Activated T-helper 1 cell treated with anti-CD3 and anti-CD28 coated beads, Interleukin-12 subunit alpha, Interleukin-12 subunit beta, Interleukin-2, Interleukin-4 antibody, amounts not matched to agents 30 ng/mL and 10 ng/mL and 1 ng/mL, durations not matched to agents 14 hours and 24 hours and 36 hours (primary cell): ENCODE results near the gene TCEANC2. TPM values are rescaled to one million over a fixed set of nuclear protein-coding genes. Genes with fewer than 3 reads are reported as not detected.
"Not testable (repeated sequence)": the region's sequence is repeated elsewhere in the genome, so short reads cannot be mapped to it uniquely, and the experiment has no call there.

Experiments used
- DNase-seq: peaks from one replicate; pipeline ENCODE4 v3.0.0; 2021; ENCODE audit warnings: low spot score
- H3K27ac Mint-ChIP-seq: one replicate; pipeline ENCODE4 v1.8.0; 2021; ENCODE audit warnings: mild to moderate bottlenecking, mixed read lengths
- H3K27me3 Mint-ChIP-seq: one replicate; pipeline ENCODE4 v1.8.0; 2022; ENCODE audit warnings: mild to moderate bottlenecking, moderate library complexity, mixed read lengths; ENCODE audit not compliant: insufficient read depth
- H3K36me3 Mint-ChIP-seq: one replicate; pipeline ENCODE4 v1.8.0; 2021; ENCODE audit warnings: low read depth, mixed read lengths
- H3K4me1 Mint-ChIP-seq: one replicate; pipeline ENCODE4 v1.8.0; 2021; ENCODE audit warnings: low read depth, mixed read lengths
- H3K4me3 Mint-ChIP-seq: one replicate; pipeline ENCODE4 v1.8.0; 2021; ENCODE audit warnings: mild to moderate bottlenecking, moderate library complexity, mixed read lengths
- H3K9me3 Mint-ChIP-seq: one replicate; pipeline ENCODE4 v1.8.0; 2021; ENCODE audit warnings: mixed read lengths
- intact Hi-C: fragments of 100-400 bp; cut with micrococcal nuclease; formaldehyde crosslinking; loops from one replicate; pipeline ENCODE4 v1.15.1; 2024
- total RNA-seq: library from RNA; stranded (reverse); gene quantifications from 2 replicates; pipeline ENCODE4 v1.2.3, GENCODE V29; 2022

Gene TCEANC2
- total RNA-seq, 1 donor from 2014 or later: 12.0 TPM

- intact Hi-C loops: no loop called here
- no peak for DNase-seq
- no peaks in the 10 kb centered on the region for H3K27me3 Mint-ChIP-seq
- H3K9me3 Mint-ChIP-seq: no peaks in the 10 kb centered on the region
- no peak overlapping the region for H3K4me3 Mint-ChIP-seq
- no peak overlapping the region for H3K27ac Mint-ChIP-seq
- peaks cover 20% of the 10 kb centered on the region for H3K36me3 Mint-ChIP-seq
- no peaks in the 10 kb centered on the region for H3K4me1 Mint-ChIP-seq
Measured at GRCh38 chr1:54046671-54047383, 6.6 kb upstream of the TCEANC2 start.

- Mint-ChIP-seq H3K27ac (no peak overlapping the region), H3K4me3 (no peak overlapping the region), H3K36me3 (peaks cover 15% of the 10 kb centered on the region), H3K27me3 (no peaks in the 10 kb centered on the region), H3K4me1 (no peaks in the 10 kb centered on the region), H3K9me3 (no peaks in the 10 kb centered on the region)
- intact Hi-C loops: no loop called here
- DNase-seq: no peak
Measured at GRCh38 chr1:54047384-54048305, 5.8 kb upstream of the TCEANC2 start.

GRCh38 chr1:54050435-54050834, 3.0 kb upstream of the TCEANC2 start:
- not testable (repeated sequence) for H3K27me3 Mint-ChIP-seq, DNase-seq, H3K4me3 Mint-ChIP-seq, H3K27ac Mint-ChIP-seq, H3K9me3 Mint-ChIP-seq, H3K36me3 Mint-ChIP-seq
- intact Hi-C loops: loop anchor here (5.0 kb wide), 2 partner anchors 1348 to 1993 kb away; partner anchors contain the start of genes BTF3L4 and TXNDC12
- peaks cover 13% of the 10 kb centered on the region for H3K4me1 Mint-ChIP-seq

GRCh38 chr1:54051933-54052430, 1.4 kb upstream of the TCEANC2 start:
- peaks cover 6% of the 10 kb centered on the region for H3K36me3 Mint-ChIP-seq
- no peak overlapping the region for H3K27ac Mint-ChIP-seq
- H3K27me3 Mint-ChIP-seq: no peaks in the 10 kb centered on the region
- no peaks in the 10 kb centered on the region for H3K9me3 Mint-ChIP-seq
- no peak overlapping the region for H3K4me3 Mint-ChIP-seq
- intact Hi-C loops: loop anchor here (1.0 to 5.0 kb wide), 5 partner anchors 163 to 1995 kb away; partner anchors contain the start of genes BTF3L4, TXNDC12 and YIPF1
- DNase-seq: no peak
- H3K4me1 Mint-ChIP-seq: peaks cover 18% of the 10 kb centered on the region

GRCh38 chr1:54052431-54052933, 926 bp upstream of the TCEANC2 start:
- no peaks in the 10 kb centered on the region for H3K9me3 Mint-ChIP-seq
- H3K4me3 Mint-ChIP-seq: no peak overlapping the region
- peak; percentile 31 for DNase-seq
- intact Hi-C loops: loop anchor here (1.0 to 5.0 kb wide), 5 partner anchors 163 to 1995 kb away; partner anchors contain the start of genes BTF3L4, TXNDC12 and YIPF1
- H3K36me3 Mint-ChIP-seq: peaks cover 9% of the 10 kb centered on the region
- H3K27ac Mint-ChIP-seq: no peak overlapping the region
- peaks cover 20% of the 10 kb centered on the region for H3K4me1 Mint-ChIP-seq
- no peaks in the 10 kb centered on the region for H3K27me3 Mint-ChIP-seq

GRCh38 chr1:54053745-54054437, 483 bp downstream of the TCEANC2 start:
- intact Hi-C loops: loop anchor here (1.0 to 5.0 kb wide), 16 partner anchors 16 to 1997 kb away; partner anchors contain the start of genes BTF3L4, CYB5RL, DHCR24 and LRRC42
- H3K36me3 Mint-ChIP-seq: peaks cover 17% of the 10 kb centered on the region
- H3K27ac Mint-ChIP-seq: no peak overlapping the region
- H3K9me3 Mint-ChIP-seq: no peaks in the 10 kb centered on the region
- H3K27me3 Mint-ChIP-seq: no peaks in the 10 kb centered on the region
- H3K4me3 Mint-ChIP-seq: no peak overlapping the region
- DNase-seq: no peak
- peaks cover 29% of the 10 kb centered on the region for H3K4me1 Mint-ChIP-seq

GRCh38 chr1:54054438-54054749, 986 bp downstream of the TCEANC2 start:
- Mint-ChIP-seq H3K27ac (no peak overlapping the region), H3K4me3 (no peak overlapping the region), H3K9me3 (no peaks in the 10 kb centered on the region), H3K36me3 (peaks cover 20% of the 10 kb centered on the region), H3K4me1 (peaks cover 29% of the 10 kb centered on the region), H3K27me3 (no peaks in the 10 kb centered on the region)
- intact Hi-C loops: loop anchor here (5.0 kb wide), 2 partner anchors 1352 to 1997 kb away; partner anchors contain the start of genes BTF3L4 and TXNDC12
- no peak for DNase-seq

- no peaks in the 10 kb centered on the region for H3K4me1 Mint-ChIP-seq
- no peak overlapping the region for H3K27ac Mint-ChIP-seq
- no peaks in the 10 kb centered on the region for H3K27me3 Mint-ChIP-seq
- peaks cover 5% of the 10 kb centered on the region for H3K36me3 Mint-ChIP-seq
- no peak for DNase-seq
- intact Hi-C loops: no loop called here
- H3K9me3 Mint-ChIP-seq: no peaks in the 10 kb centered on the region
- no peak overlapping the region for H3K4me3 Mint-ChIP-seq
Measured at GRCh38 chr1:54064299-54064698, 10.9 kb downstream of the TCEANC2 start.

GRCh38 chr1:54069791-54070170, 16.4 kb downstream of the TCEANC2 start:
- Mint-ChIP-seq H3K27me3 (no peaks in the 10 kb centered on the region), H3K4me3 (no peak overlapping the region), H3K27ac (no peak overlapping the region), H3K4me1 (no peaks in the 10 kb centered on the region), H3K36me3 (peaks cover 9% of the 10 kb centered on the region), H3K9me3 (no peaks in the 10 kb centered on the region)
- no peak for DNase-seq
- intact Hi-C loops: loop anchor here (1.0 to 5.0 kb wide), 5 partner anchors 12 to 741 kb away; partner anchors contain the start of genes TCEANC2 and TMEM59

- peaks cover 9% of the 10 kb centered on the region for H3K36me3 Mint-ChIP-seq
- intact Hi-C loops: loop anchor here (1.0 to 5.0 kb wide), 5 partner anchors 11 to 740 kb away; partner anchors contain the start of genes TCEANC2 and TMEM59
- no peaks in the 10 kb centered on the region for H3K4me1 Mint-ChIP-seq
- H3K27me3 Mint-ChIP-seq: no peaks in the 10 kb centered on the region
- H3K4me3 Mint-ChIP-seq: no peak overlapping the region
- H3K27ac Mint-ChIP-seq: no peak overlapping the region
- no peaks in the 10 kb centered on the region for H3K9me3 Mint-ChIP-seq
- DNase-seq: no peak
Measured at GRCh38 chr1:54070171-54070837, 16.9 kb downstream of the TCEANC2 start.

- no peak overlapping the region for H3K4me3 Mint-ChIP-seq
- H3K9me3 Mint-ChIP-seq: no peaks in the 10 kb centered on the region
- H3K27me3 Mint-ChIP-seq: no peaks in the 10 kb centered on the region
- peaks cover 4% of the 10 kb centered on the region for H3K36me3 Mint-ChIP-seq
- intact Hi-C loops: no loop called here
- H3K4me1 Mint-ChIP-seq: peaks cover 11% of the 10 kb centered on the region
- no peak overlapping the region for H3K27ac Mint-ChIP-seq
- DNase-seq: no peak
Measured at GRCh38 chr1:54077359-54077758, 24.0 kb downstream of the TCEANC2 start.
